ENCODE results near the gene EP400.

Gene EP400

GRCh38 chr12:131949431-131950181 lies at the start of gene EP400:
TSS of gene EP400 (plus strand) at chr12:131949942. CDS start at chr12:131960620, 10,678 bp downstream.
- DNase-seq (ENCODE audit: low read depth): peak; percentile 95
- H3K4me3 ChIP-seq (ENCODE audit: low read depth, low read length): peak within 1 kb of the TSS; percentile 83
- TF ChIP-seq CTCF (conservative IDR thresholded peaks at IDR 0.05; ENCODE audit: low read depth, low read length): no peak

GRCh38 chr12:131900397-131900796 lies 49.3 kb upstream of the EP400 start:
- DNase-seq (ENCODE audit: low read depth): no peak
- no peak overlapping the region for H3K4me3 ChIP-seq (ENCODE audit: low read depth, low read length)
- no peak for TF ChIP-seq CTCF (conservative IDR thresholded peaks at IDR 0.05; ENCODE audit: low read depth, low read length)

GRCh38 chr12:131901431-131902331 lies 48.1 kb upstream of the EP400 start:
- TF ChIP-seq CTCF (conservative IDR thresholded peaks at IDR 0.05; ENCODE audit: low read depth, low read length): no peak

GRCh38 chr12:131902332-131903241 lies 47.2 kb upstream of the EP400 start:
- no peak overlapping the region for H3K4me3 ChIP-seq (ENCODE audit: low read depth, low read length)
- no peak for DNase-seq (ENCODE audit: low read depth)
- no peak for TF ChIP-seq CTCF (conservative IDR thresholded peaks at IDR 0.05; ENCODE audit: low read depth, low read length)

More at GRCh38 chr12:131901431-131902331, 48.1 kb upstream of the EP400 start:
- no peak for DNase-seq (ENCODE audit: low read depth)
- H3K4me3 ChIP-seq (ENCODE audit: low read depth, low read length): no peak overlapping the region

GRCh38 chr12:131903270-131904255 lies 46.2 kb upstream of the EP400 start:
- no peak overlapping the region for H3K4me3 ChIP-seq (ENCODE audit: low read depth, low read length)
- DNase-seq (ENCODE audit: low read depth): no peak
- no peak for TF ChIP-seq CTCF (conservative IDR thresholded peaks at IDR 0.05; ENCODE audit: low read depth, low read length)
